HG02852 (cell line): ENCODE data around the gene FGF14.

ENCODE experiments used
- ATAC-seq: cut with Tn5 transposase; IDR thresholded peaks from one replicate; pipeline ENCODE4 v1.9.1; 2021; ENCODE audit warnings: mild to moderate bottlenecking, moderate library complexity; ENCODE audit not compliant: unreplicated experiment

FGF14 gene

DNA sequence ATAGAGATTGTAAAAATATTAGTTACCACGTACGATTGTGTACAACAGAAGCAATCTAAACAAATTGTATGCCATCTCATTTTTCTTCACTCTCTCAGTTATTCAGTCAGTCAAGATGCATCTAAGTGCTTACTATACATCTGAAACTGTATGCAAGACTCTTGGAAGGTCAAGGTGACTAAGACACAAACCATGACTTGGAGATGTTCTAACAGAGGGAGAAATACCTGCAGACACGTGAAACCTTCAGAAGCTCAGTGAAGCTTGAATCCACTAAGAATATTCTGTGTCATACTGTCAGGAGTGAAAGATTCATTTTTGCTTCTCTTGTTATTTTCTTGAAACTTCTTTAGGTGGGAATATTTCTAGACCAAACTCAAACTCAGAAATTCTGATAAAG lies 584.0 kb downstream of the FGF14 start:
- ATAC-seq = no peak

DNA sequence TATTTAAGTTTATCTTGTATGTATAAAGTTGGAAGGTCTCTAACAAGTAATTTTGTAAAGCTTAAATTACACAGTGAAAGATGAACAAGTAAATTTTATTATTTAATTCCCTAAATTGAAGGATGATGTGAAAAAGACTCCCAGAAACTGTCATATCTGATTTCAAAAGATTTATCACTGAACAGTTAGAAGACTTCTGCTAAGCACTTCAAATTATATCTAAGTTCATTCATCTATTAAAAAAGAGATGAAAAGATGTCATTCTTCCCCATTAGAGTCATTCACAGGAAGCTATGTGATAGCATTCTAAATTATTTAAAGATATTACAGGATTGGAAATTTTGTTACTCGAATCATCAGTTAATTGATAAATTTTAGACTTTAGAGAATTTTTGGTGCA lies 590.0 kb downstream of the FGF14 start:
- no peak for ATAC-seq

DNA sequence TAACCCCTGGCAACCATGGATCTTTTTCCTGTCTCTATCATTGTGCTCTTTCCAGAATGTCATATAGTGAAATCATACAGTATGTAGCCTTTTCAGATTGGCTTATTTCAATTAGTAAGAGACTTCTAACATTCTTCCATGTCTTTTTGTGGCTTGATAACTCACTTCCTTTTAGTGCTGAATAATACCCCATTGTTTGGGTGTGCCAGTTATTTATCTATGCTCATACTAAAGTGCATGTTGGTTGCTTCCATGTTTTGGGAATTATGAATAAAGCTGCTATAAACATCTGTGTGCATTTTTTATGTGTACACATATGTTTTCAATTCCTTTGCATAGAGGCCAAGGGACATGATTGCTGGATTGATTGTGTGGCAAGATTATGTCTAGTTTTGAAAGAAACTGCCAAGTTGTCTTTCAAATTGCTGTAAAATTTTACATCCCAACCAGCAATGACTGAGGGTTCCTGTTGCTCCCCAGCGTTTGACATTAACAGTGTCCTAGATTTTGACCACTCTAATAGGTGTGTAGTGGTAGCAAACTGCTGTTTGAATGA lies 590.5 kb downstream of the FGF14 start:
- no peak for ATAC-seq

DNA sequence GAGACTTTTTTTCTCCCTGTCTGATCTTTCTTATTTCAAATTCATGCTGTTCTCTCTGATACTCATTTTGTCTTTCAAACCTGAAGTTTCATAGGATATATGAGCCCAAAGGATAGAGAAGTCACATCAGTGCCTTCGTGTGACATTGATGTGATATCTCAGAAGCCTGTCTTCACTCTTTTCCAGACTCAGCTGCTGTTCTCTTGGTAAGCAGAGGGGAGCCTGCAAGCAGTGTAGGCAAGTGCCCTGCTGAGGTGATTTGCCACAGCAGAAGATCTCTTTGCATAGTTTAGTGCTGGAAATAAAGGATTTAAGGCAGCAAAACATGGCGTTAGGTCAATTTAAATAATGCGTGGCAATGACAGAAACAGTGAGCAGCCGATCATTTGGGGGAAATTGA lies 602.7 kb downstream of the FGF14 start:
- ATAC-seq = no peak

DNA sequence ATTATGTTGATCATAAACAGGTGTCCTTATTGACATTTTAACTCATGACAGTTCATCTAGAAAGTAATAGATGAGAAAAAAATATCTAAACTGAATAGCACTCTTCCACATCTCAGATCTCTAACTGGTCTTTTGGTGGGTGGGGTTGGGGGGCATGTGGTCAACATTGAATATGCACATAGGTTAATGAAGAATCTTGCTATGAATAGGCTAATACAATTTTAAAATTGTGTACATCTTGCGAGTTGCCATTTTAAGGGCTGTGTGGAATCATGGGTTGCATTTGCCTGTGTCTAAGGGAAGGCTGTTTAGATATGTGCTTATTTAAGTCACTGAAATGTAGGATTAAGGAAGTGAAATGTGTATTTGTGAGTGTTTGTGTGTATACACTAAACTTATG lies 603.4 kb downstream of the FGF14 start:
- no peak for ATAC-seq

DNA sequence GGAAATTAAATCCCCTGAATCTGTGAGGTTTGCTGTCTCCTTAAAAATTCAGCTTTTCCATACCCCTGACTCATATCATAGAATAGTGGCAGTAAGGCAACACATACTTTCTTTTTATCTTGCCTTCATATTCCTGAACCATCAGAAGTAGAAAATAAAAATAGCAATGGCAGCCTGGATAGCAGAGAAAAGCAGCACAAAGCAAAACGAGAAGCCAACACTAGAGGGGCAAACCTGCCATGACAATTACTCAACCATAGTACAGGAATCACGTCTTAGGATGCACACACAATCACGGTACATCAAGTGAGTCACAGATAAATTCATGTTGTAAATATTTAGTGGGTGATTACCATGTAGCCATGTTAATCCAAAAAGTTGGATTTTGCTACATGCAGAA lies 606.4 kb downstream of the FGF14 start:
- no peak for ATAC-seq

DNA sequence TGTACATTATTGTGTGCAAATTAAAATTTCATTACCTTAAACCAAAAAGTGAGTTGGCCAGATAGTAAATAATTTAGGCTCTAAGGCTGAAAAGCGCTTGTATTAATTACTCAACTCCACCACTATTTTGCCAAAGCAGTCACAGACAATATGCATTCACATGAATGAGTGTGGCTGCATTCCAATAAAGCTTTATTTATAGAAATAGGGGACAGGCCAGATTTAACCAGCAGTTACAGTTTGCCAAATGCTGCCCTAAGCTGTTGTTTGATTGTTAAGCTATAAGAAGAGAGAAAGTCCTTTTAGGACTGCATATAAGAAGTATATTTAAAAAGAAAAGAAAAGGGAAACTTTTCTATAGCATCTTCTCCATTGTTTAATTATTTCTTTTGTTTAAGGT lies 606.8 kb downstream of the FGF14 start:
- no peak for ATAC-seq

DNA sequence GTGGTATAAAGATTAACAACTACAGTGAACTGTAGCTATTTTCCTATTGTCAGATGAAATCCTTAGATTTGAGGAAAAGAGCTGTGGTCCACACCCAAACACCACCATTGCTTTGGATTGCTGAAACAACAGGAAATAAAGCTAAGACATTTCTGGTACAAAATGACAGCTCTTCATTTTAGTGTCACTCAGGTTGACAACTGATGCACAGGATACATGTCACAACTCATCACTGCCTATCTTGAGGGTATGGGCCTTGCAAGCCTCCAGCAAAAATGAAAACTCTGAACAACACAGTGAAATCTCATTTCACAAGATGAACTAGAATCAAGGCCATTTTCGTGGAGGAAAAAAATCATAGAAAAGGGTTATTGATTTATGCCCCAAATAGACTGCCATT lies 609.7 kb downstream of the FGF14 start:
- ATAC-seq = no peak

DNA sequence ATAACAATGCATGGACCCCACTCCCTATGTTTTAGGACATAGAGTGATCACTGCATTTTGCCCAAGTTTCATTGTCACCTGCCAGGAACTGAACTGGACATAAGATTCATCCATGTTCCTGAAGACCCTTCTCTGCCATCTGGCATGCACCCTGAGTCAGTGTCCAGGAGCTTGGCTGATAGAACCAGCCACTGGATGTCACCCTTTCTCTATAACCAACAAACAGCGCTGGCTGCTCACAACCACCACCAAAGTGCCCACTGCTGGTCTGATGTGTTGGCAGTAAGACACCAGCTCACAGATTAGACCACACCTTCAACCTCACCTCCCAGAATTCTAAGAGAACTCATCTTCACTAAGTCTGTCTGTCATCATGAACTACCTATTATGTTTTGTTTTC lies 616.0 kb downstream of the FGF14 start:
- no peak for ATAC-seq

DNA sequence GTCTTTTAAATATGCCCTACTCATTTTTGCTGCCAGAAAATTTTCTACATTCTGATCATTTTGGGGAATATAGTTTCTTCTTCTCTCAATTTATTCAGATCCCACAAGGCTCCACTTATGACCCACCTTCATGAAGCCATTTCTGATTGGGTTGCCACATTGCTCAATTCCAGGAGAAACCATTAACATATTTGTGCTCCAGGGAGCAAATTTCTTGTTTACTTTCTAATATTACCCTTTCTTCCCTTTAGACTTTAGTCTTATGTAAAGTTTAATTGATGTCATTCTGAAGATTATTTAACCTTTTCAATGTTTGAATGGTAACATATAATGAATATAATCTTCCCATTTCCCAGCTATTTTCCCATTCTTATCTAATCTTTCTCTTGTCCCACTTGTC lies 617.5 kb downstream of the FGF14 start:
- no peak for ATAC-seq

DNA sequence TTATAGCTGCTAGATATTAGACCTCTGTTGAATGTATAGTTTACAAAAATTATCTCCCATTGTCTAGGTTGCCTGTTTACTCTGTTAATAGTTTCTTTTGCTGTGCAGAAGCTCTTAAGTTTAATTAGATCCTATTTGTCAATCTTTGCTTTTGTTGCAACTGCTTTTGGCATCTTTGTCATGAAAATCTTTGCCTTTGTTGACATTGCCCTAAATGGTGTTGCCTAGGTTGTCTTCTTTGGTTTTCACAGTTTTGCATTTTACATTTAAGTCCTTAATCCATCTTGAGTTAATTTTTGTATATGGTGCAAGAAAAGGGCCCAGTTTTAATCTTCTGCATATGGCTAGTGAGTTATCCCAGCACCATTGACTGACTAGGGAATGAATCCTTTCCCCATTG lies 618.3 kb downstream of the FGF14 start:
- ATAC-seq = no peak

DNA sequence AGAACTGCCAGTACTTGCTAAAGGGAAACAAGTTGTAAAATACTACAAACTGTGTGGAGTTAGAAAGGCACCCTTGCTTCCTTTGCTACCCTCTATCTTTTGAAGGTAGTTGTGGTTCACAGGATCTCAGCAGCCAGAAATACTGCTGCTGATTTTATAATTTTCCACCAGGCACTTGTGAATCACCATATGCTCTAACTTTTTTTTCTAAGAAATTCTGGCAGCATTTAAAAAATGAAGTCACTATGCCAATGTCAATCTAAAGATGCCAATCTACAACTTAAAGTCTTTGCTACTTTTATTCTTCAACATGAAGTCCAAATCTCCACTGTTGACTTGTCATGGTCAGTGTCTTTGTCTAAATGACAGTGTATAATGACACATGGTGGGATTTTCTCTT lies 621.6 kb downstream of the FGF14 start:
- no peak for ATAC-seq

DNA sequence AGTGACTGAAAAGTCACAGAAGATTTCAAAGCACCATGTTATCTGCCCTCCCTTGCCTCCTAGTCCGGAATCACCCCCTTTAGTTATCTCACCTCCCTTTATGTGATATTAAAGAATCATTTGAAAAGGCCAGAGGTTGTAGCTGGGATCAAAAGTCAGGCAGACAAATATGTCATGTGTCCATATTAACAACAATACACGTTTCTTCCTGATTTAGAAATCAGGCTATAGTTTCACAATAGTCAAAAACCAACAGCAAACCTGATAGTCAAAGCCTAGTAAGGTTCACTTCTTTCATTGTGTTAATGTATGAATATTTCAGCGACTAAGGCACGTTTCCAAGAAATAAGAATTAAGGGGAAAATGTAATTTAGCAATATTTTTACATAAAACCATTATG lies 622.7 kb downstream of the FGF14 start:
- ATAC-seq = no peak

DNA sequence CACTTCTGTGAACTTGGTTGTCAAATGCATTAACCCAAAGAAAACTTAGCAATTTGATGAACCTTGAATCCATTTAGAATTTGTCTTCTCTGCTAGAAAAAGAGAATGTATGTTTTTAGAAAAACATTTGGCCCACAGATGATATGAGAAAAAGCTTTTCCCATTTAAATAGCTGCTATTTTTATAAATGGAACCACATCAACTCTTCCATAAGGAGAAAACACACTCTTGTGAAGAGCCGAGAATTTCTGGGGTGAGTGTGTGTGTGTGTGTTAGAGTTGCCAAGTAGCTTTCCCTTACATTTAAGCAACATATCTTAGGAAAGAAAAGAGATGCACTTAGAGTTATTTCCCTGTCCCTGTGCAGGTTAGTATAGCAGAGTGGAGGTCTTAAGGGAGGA lies 626.6 kb downstream of the FGF14 start:
- no peak for ATAC-seq

DNA sequence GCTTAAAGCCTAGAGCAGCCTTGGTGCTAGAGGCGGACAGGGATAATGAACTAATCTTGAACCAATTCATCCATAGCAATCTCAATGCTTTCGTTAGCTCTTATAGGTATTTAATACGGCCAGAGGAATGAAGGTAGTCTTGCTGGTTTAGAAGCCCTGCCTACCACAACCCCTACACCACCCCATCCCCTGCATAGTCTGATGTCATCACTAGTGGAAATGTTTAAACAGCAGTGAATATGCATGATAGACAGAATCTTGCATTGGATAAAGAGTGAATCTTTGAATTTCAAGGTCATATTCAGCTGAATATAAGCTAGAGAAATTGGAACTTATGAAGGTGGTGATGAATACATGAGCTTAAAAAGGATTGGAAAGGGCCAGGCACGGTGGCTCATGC lies 627.5 kb downstream of the FGF14 start:
- no peak for ATAC-seq

DNA sequence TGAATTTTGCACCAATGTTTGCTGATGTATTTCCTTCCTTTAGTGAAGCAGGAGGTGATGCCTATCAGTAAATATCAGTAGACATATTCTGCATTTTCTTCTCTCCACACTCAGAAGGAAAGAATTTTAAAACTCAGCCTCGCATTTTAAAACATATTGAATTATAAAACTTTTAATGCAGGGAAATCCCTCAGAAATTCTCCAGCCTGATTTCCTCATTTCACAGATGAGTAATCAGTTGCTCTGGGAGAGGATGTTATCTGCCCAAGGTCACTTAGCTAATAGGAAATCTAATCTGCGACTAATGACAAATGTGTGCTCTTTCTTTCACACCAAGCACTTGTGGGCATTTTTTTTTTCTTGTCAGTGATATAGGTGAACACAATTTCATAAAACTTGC lies 628.8 kb downstream of the FGF14 start:
- ATAC-seq = no peak

DNA sequence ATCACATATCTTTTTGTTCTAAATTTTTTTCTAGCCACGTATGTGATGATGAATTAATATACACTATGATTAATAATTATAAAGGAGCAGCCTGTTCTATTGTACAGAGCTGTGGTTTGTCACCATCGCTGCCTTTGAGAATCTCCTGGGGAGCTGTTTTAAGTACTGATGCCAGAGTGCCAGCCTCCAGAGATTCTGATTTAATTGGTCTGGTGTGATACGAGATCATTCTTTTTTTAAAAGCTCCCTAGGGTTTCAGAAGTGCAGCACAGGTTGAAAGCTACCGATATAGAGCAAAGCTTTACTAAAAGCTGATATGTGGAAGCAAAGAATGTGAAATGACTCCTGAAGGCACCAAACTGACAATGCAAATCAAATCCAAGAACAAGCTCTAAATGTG lies 634.7 kb downstream of the FGF14 start:
- ATAC-seq = no peak

DNA sequence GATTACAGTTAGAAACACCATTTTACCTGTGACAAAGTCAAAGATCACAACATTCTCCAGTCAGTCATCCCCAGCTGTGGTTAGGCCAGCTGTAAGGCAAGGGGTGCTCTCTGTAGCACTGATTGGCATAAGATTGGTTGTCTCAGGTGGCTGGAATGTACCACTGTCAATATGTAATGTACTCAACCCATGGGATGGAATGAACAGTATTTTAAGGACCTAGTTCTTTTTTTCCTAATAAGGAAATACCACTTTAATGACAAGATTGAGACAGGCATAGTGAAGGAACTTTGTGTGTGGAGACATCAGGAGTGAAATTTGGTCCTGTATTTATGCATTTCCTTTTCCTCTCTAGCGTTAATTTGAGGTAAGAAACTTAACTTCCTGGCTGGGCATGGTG lies 638.7 kb downstream of the FGF14 start:
- no peak for ATAC-seq

DNA sequence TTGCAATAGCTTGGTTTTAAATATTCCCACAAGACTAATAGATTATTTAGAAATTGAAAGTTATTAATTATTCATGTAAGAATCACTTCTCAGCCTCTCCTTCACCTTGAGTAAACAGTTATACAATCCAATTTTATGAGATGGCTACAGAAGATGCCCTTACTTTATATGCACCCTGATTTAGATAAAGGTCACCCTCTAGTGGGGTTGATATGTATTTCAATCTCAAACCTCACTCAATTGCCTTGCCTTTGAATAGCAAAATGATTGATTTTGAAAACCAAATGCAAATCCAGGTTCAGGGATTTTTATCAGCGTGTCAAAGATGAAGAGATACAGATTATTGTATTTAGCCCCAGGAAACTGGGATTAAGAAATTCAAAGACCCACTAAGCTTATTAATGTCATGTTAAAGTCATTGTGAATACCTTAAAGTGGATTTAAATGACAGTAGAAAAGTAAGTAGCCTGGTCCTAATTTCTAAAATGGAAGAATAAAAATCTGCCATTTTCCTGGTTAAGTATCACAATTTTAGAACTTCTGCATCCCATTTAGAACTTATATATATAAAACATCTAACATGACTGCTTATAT lies 644.3 kb downstream of the FGF14 start:
- ATAC-seq = peak; percentile 81

DNA sequence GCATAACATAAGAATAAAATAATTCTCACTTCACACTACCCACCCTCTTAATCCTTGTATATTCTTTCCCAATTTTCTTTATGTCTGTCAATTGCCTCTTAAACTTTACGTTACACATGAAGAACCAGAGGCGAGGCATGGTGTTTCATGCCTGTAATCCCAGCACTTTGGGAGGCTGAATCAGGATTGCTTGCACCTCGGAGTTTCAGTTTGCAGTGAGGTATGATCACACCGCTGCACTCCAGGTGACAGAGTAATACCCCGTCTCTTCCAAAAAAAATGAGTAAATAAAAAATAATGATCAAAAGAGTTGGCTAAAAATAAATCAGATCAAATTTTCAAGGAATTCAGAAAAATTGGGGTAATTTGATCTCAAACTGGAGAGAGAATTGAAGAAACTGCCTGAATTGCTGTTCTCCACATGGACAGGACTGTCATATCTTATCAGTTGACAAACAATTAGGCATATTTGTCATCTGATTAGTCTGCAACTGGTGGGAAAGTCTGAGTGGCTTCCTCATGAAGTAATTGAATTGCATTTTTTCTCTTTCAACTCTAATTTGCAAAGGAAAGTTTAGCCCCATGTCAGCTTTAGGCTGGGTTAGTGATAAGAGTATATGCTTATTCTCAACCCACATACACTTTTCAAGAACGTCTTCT lies 646.5 kb downstream of the FGF14 start:
- no peak for ATAC-seq

DNA sequence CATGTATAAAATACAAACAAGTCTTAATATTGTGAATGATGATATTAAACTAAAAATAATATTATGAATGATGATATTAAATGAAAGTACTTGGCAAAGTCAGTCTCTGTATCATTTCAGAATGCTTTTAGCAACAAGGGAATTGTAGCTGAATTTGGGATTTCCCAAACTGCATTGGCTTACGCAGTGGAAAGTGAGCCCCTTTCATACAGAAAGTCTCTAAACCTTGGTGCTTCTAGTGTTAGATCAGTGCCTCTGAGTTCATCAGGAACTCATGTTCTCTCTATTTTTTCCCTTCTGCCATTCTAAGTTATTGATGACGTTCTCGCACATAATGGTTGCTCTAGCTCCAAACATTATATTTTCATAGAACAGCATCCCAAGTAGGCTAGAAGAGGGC lies 649.4 kb downstream of the FGF14 start:
- no peak for ATAC-seq

DNA sequence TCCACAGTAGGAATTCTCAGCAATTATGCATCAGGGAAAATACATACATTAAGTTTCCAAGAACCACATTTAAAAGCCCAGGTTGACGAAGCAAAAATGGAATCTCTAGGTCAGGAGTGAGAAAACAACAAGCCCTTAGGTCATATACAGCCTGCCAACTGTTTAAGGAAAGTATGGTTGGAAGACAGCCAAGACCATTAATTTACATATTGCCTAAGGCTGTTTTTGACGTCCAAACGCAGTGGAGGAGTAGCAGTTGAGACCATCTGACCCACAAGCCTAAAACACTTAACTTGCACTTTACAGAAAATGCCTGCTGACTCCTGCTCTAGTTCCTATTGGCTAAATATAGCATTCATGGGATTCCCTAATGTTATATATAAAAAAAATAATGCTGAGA lies 650.4 kb downstream of the FGF14 start:
- peak; percentile 61 for ATAC-seq

DNA sequence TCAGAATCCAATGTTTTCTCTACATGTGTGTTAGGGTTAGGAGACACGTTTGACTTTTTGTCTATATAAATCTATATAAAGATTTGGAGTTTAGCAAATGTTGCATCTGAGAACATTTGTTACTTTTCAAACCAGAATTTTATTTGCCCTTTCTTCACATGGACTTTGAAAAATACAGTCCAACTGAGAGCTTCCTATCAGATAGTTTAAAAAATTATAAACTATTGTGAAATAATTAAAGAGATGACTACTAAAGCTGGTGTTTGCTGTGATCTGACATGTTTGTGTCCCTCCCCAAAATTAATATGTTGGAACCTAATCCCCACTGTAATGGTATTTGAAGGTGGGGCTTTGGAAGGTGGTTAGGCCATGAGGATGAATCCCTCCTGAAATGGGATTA lies 652.3 kb downstream of the FGF14 start:
- no peak for ATAC-seq
